ENCODE results near the gene POLG2. TPM values are rescaled to one million over a fixed set of nuclear protein-coding genes. Genes with fewer than 3 reads are reported as not detected.

Gene POLG2
- total and polyA plus RNA-seq, 10 of the 15 experiments (the other 5 are each of a cell fraction or from before 2014, with no cell fraction given): 10.2 to 27.7 (median 22.2) TPM

- CTCF ChIA-PET: interaction anchor here (1.2 to 17.7 kb wide), 4 partner anchors 9 to 147 kb away, joined by 4 to 350 read pairs (median 48); partner anchors contain the start of gene POLG2
- Histone ChIP-seq H3K4me2 (ENCODE audit: control insufficient read depth, insufficient read depth) (peak overlapping the region; percentile 74), H2AFZ (ENCODE audit: control insufficient read depth, low read depth, low read length) (no peak overlapping the region), H3K9me3 (replicated peaks; ENCODE audit: control insufficient read depth, insufficient read depth, low read length) (no peaks in the 10 kb centered on the region), H4K20me1 (ENCODE audit: control insufficient read depth, insufficient read depth) (peaks cover 10% of the 10 kb centered on the region), H3K4me3 (no peak overlapping the region), H3K9ac (ENCODE audit: control insufficient read depth, insufficient read depth, low read length) (no peak overlapping the region), H3K79me2 (ENCODE audit: control insufficient read depth, insufficient read depth, low read length) (peaks cover 72% of the 10 kb centered on the region), H3K36me3 (ENCODE audit: control insufficient read depth in 2 of 2, insufficient read depth in 2 of 2, low read length in 1 of 2) (peaks cover 14 to 45% of the 10 kb centered on the region in 2 experiments), H3K4me1 (ENCODE audit: control insufficient read depth, insufficient read depth, low read length) (peaks cover 7% of the 10 kb centered on the region; the same call in 1 of the 2 replicates), H3K27me3 (replicated peaks in 1 of 2; ENCODE audit: control insufficient read depth in 2 of 2, insufficient read depth in 2 of 2, low read length in 1 of 2) (no peaks in the 10 kb centered on the region), H3K27ac (ENCODE audit: control insufficient read depth, insufficient read depth) (no peak overlapping the region)
- 69% methylated on average over 2 of the region's 2 CpGs for whole genome bisulfite sequencing (ENCODE audit: insufficient coverage, insufficient replicate concordance, low lambda C conversion rate, missing lambda C conversion rate)
- FAIRE-seq (no peak), ATAC-seq (no peak), DNase-seq (ENCODE audit: low read depth, low spot score) (no peak)
- intact Hi-C loops (cut with micrococcal nuclease; ENCODE audit: unreplicated experiment): no loop called here
- POLR2A ChIA-PET: interaction anchor here (0.5 kb wide), 1 partner anchor 124 kb away, joined by 3 read pairs; no protein-coding TSS in a partner anchor
- BruUV-seq (replicated peaks): no TSS peak
- SMC1A ChIA-PET (ENCODE audit: uncharacterized antibody, unreplicated experiment): interaction anchor here (0.9 to 2.5 kb wide), 5 partner anchors 12 to 146 kb away, joined by 3 to 10 read pairs (median 5); no protein-coding TSS in a partner anchor
- in situ Hi-C loops (cut with MboI): loop anchor here (10.0 kb wide), 2 partner anchors 142 to 658 kb away; partner anchors contain the start of gene SMARCD2
- RAD21 ChIA-PET (ENCODE audit: unreplicated experiment): interaction anchor here (1.5 kb wide), 1 partner anchor 83 kb away, joined by 4 read pairs; no protein-coding TSS in a partner anchor
- TF ChIP-seq TBL1XR1 (IDR thresholded peaks at IDR 0.05; ENCODE audit: low read depth, low read length) (no peak), SMAD5 (IDR thresholded peaks at IDR 0.05; ENCODE audit: low read depth) (0 out of 2 replicates have a peak, but pooled peaks have one; percentile 9), ATF2 (IDR thresholded peaks at IDR 0.05; ENCODE audit: low read length) (0 out of 2 replicates have a peak, but pooled peaks have one; percentile 21), USF2 (IDR thresholded peaks at IDR 0.05; ENCODE audit: borderline replicate concordance, low read depth, low read length) (no peak), BCLAF1 (IDR thresholded peaks at IDR 0.05) (0 out of 2 replicates have a peak, but pooled peaks have one; percentile 44), CHD4 (IDR thresholded peaks at IDR 0.05) (no peak), CEBPZ (IDR thresholded peaks at IDR 0.05; ENCODE audit: low read depth, low read length) (no peak), NRF1 (conservative IDR thresholded peaks at IDR 0.05; ENCODE audit: low read depth, low read length) (no peak), SIN3A (IDR thresholded peaks at IDR 0.05; ENCODE audit: low read depth, low read length) (no peak)
- TF ChIP-seq, protein P1, sequence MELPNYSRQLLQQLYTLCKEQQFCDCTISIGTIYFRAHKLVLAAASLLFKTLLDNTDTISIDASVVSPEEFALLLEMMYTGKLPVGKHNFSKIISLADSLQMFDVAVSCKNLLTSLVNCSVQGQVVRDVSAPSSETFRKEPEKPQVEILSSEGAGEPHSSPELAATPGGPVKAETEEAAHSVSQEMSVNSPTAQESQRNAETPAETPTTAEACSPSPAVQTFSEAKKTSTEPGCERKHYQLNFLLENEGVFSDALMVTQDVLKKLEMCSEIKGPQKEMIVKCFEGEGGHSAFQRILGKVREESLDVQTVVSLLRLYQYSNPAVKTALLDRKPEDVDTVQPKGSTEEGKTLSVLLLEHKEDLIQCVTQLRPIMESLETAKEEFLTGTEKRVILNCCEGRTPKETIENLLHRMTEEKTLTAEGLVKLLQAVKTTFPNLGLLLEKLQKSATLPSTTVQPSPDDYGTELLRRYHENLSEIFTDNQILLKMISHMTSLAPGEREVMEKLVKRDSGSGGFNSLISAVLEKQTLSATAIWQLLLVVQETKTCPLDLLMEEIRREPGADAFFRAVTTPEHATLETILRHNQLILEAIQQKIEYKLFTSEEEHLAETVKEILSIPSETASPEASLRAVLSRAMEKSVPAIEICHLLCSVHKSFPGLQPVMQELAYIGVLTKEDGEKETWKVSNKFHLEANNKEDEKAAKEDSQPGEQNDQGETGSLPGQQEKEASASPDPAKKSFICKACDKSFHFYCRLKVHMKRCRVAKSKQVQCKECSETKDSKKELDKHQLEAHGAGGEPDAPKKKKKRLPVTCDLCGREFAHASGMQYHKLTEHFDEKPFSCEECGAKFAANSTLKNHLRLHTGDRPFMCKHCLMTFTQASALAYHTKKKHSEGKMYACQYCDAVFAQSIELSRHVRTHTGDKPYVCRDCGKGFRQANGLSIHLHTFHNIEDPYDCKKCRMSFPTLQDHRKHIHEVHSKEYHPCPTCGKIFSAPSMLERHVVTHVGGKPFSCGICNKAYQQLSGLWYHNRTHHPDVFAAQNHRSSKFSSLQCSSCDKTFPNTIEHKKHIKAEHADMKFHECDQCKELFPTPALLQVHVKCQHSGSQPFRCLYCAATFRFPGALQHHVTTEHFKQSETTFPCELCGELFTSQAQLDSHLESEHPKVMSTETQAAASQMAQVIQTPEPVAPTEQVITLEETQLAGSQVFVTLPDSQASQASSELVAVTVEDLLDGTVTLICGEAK (IDR thresholded peaks at IDR 0.05; ENCODE audit: borderline replicate concordance): no peak
These were observed 6.0 kb upstream of the POLG2 start for GRCh38 chr17:64502809-64503208.

All from GM12878 (cell line).